HepG2 (cell line): Measurements from ENCODE around the gene TAAR9. TPM values are rescaled to one million over a fixed set of nuclear protein-coding genes. Genes with fewer than 3 reads are reported as not detected.

Experiments
- ATAC-seq: fragments of 200-7000 bp; cut with Tn5 transposase; 3 replicates; pipeline ENCODE4 v1.9.1; 2020; ENCODE audit warnings: mild to moderate bottlenecking, moderate library complexity
- BruUV-seq: library from RNA; stranded (reverse); fragments of 400-500 nt; replicated peaks from 2 replicates; lab custom pipeline; 2021; lab: Mats Ljungman, UMichigan
- CTCF ChIA-PET: fragments of 300-600 bp; formaldehyde crosslinking; extraction: SDS; loops from one replicate; lab custom pipeline; 2021; ENCODE audit warnings: low total read pairs, inconsistent platforms, low intra/inter-chr PET ratio; lab: Yijun Ruan, JAX
- POLR2A ChIA-PET: fragments of 350-600 bp; sonication (Branson Sonifier 250); formaldehyde crosslinking; loops from one replicate; lab custom pipeline; 2020; ENCODE audit warnings: antibody characterized with exemption, inconsistent platforms; lab: Yijun Ruan, JAX
- DNase-seq: peaks from one replicate; pipeline ENCODE4 v3.0.0-alpha.2; 2015; ENCODE audit warnings: low spot score
- FAIRE-seq: peaks from 3 replicates; lab custom pipeline; 2011; peaks lifted over from hg19 to GRCh38; lab: Jason Lieb, UNC
- H2AFZ ChIP-seq: one replicate; pipeline ENCODE4 v1.6.1; 2011; ENCODE audit warnings: low read length, inconsistent platforms
- H3K27ac ChIP-seq: fragments of 300-600 bp; 3 replicates; pipeline ENCODE4 v1.8.0; 2011; ENCODE audit warnings: mixed run types, mild to moderate bottlenecking, mixed read lengths, low read length, inconsistent platforms; ENCODE audit not compliant: insufficient read depth; ENCODE audit errors: extremely low read length
- H3K27me3 ChIP-seq, 2 experiments: fragments of 200-600 bp in 1 of 2; 2 replicates in 1 of 2; 3 replicates in 1 of 2; pipeline versions ENCODE4 v1.6.0 to v1.8.0; 2011; ENCODE audit warnings: low read length in 2 of 2, mild to moderate bottlenecking in 2 of 2, moderate library complexity in 2 of 2, inconsistent platforms in 1 of 2; ENCODE audit not compliant: insufficient read depth in 2 of 2, control insufficient read depth in 1 of 2
- H3K36me3 ChIP-seq, 2 experiments: fragments of 200-600 bp in 1 of 2; replicated peaks in 1 of 2; 2 replicates in 1 of 2; 3 replicates in 1 of 2; pipeline versions ENCODE4 v1.5.1 to v1.8.0; 2011; ENCODE audit warnings: low read length in 2 of 2, inconsistent platforms in 1 of 2; ENCODE audit not compliant: insufficient read depth in 2 of 2, control insufficient read depth in 1 of 2
- H3K4me1 ChIP-seq: 2 replicates; pipeline ENCODE4 v1.5.1; 2012; ENCODE audit warnings: low read length, inconsistent platforms; ENCODE audit not compliant: insufficient read depth
- H3K4me2 ChIP-seq: 2 replicates; pipeline ENCODE4 v1.6.0; 2011; ENCODE audit warnings: low read depth, low read length, inconsistent platforms
- H3K4me3 ChIP-seq, 3 experiments: fragments of 200-600 bp in 1 of 3; sonication (generic), shearing (Covaris generic) in 1 of 3; replicated peaks in 1 of 3; 2 replicates each; pipeline ENCODE4 v1.5.1; 2011 to 2016; ENCODE audit warnings: low read length in 3 of 3, inconsistent platforms in 2 of 3, low read depth in 2 of 3, mild to moderate bottlenecking in 2 of 3, control low read depth in 1 of 3, mixed read lengths in 1 of 3; ENCODE audit not compliant: insufficient read depth in 1 of 3
- H3K79me2 ChIP-seq: one replicate; pipeline ENCODE4 v1.6.1; 2011; ENCODE audit warnings: low read length, inconsistent platforms; ENCODE audit not compliant: insufficient read depth
- H3K9ac ChIP-seq: 2 replicates; pipeline ENCODE4 v1.6.0; 2011; ENCODE audit warnings: mild to moderate bottlenecking, low read depth, low read length, inconsistent platforms; ENCODE audit not compliant: insufficient read depth
- H3K9me3 ChIP-seq: 2 replicates; pipeline ENCODE4 v1.5.1; 2012; ENCODE audit warnings: mild to moderate bottlenecking, low read length
- H4K20me1 ChIP-seq: 2 replicates; pipeline ENCODE4 v1.6.0; 2011; ENCODE audit warnings: inconsistent platforms, mild to moderate bottlenecking, low read length, moderate library complexity; ENCODE audit not compliant: insufficient read depth
- MAFF ChIP-seq: IDR thresholded peaks from 2 replicates; pipeline ENCODE4 v1.6.1; 2011; ENCODE audit warnings: low read depth, low read length, improper control_type of control experiment
- MAFK ChIP-seq, 2 experiments: IDR thresholded peaks in 1 of 2; conservative IDR thresholded peaks in 1 of 2; 2 replicates each; pipeline ENCODE4 v1.6.1; 2011; ENCODE audit warnings: improper control_type of control experiment in 2 of 2, low read length in 2 of 2
- POGK ChIP-seq: sonication (generic); formaldehyde crosslinking; conservative IDR thresholded peaks from 2 replicates; pipeline ENCODE4 v1.8.0; 2022; ENCODE audit warnings: mild to moderate bottlenecking, moderate library complexity, missing genetic modification reagents
- ZNF337 ChIP-seq: sonication (generic); formaldehyde crosslinking; IDR thresholded peaks from 2 replicates; pipeline ENCODE4 v1.5.1; 2020; ENCODE audit warnings: missing genetic modification reagents, low read depth, mild to moderate bottlenecking, borderline replicate concordance
- ZNF607 ChIP-seq: sonication (generic); formaldehyde crosslinking; IDR thresholded peaks from 2 replicates; pipeline ENCODE4 v1.5.1; 2020; ENCODE audit warnings: missing genetic modification reagents, mild to moderate bottlenecking, borderline replicate concordance
- WGBS: methylation state at CpG from one replicate; pipeline ENCODE4 v1.1.6; 2017; ENCODE audit warnings: low lambda C conversion rate; 5-methylcytosine and 5-hydroxymethylcytosine counted together
- in situ Hi-C: cut with HindIII; loops from 2 replicates; pipeline ENCODE4 v1.10.0; 2017; ENCODE audit warnings: low pct_unique_long_range_greater_than_20kb; ENCODE audit not compliant: extremely low pct_ligation_motif_present
- intact Hi-C: fragments of 100-400 bp; cut with micrococcal nuclease; formaldehyde crosslinking; loops from one replicate; pipeline ENCODE4 v1.10.0; 2022; ENCODE audit not compliant: unreplicated experiment
- polyA plus RNA-seq, 8 experiments: library from polyadenylated mRNA; depleted of rRNA in 3 of 8; stranded (reverse) in 7 of 8; unstranded in 1 of 8; fragments of >200 nt; fragmentation: Illumina TruSeq in 4 of 8; extraction: Trizol in 4 of 8; gene quantifications; 2 replicates each; pipeline versions ENCODE4 v1.2.1 to v1.2.3, GENCODE V29; 2011 to 2016; ENCODE audit warnings: low read depth in 4 of 8, missing spikeins in 1 of 8, mixed read lengths in 1 of 8; ENCODE audit not compliant: insufficient read depth in 1 of 8
- small RNA-seq, 3 experiments: library from RNA; depleted of rRNA; stranded (forward); fragments of <200 nt; gene quantifications; one replicate each; pipeline ENCODE3, GENCODE V24; 2012; ENCODE audit warnings: low read depth in 2 of 3, low replicate concordance in 1 of 3; ENCODE audit not compliant: insufficient read length in 3 of 3, insufficient read depth in 2 of 3
- total RNA-seq, 5 experiments: library from RNA; depleted of rRNA; stranded (reverse); fragments of >200 nt; fragmentation: Illumina TruSeq; extraction: Trizol; gene quantifications; 2 replicates each; pipeline ENCODE4 v1.2.3, GENCODE V29; 2016; ENCODE audit warnings: low read depth in 1 of 5

TAAR9 gene
- total and polyA plus RNA-seq, 2 of the 13 experiments (the other 11 are each of a cell fraction or from before 2014, with no cell fraction given), result 0.07 TPM; not detected in 1

- no peak overlapping the region for H3K9ac ChIP-seq
- ChIA-PET CTCF (no interaction called here), POLR2A (no interaction called here)
- no peak for FAIRE-seq
- TF ChIP-seq MAFK (conservative IDR thresholded peaks at IDR 0.05 in 1 of 2, IDR thresholded peaks at IDR 0.05 in 1 of 2; ENCODE audit: low read length in 2 of 2) (peak; percentile 65 to 85), MAFF (peak; percentile 68), ZNF607 (CRISPR knock-in tag) (no peak)
- in situ Hi-C loops, result no loop called here
- intact Hi-C loops, result no loop called here
- no peak overlapping the region for H2AFZ ChIP-seq
- no peak for ATAC-seq
- DNase-seq, result no peak
- no peaks in the 10 kb centered on the region for H3K4me1 ChIP-seq
- H3K79me2 ChIP-seq, result no peaks in the 10 kb centered on the region
- no peaks in the 10 kb centered on the region for H3K9me3 ChIP-seq
- no peaks in the 10 kb centered on the region for H3K27me3 ChIP-seq
- no peak overlapping the region for H3K4me3 ChIP-seq
- no peaks in the 10 kb centered on the region for H3K36me3 ChIP-seq
- BruUV-seq, result no TSS peak
- no peak overlapping the region for H3K4me2 ChIP-seq
- no peaks in the 10 kb centered on the region for H4K20me1 ChIP-seq
- WGBS, result 0% methylated on average over 1 of the region's 1 CpG
- no peak overlapping the region for H3K27ac ChIP-seq
Measured at GRCh38 chr6:132584698-132585097, 46.6 kb downstream of the TAAR9 start.

- DNase-seq (no peak), ATAC-seq (no peak), FAIRE-seq (no peak)
- CTCF ChIA-PET, result no interaction called here
- no peak overlapping the region for H3K9ac ChIP-seq
- no peak overlapping the region for H3K27ac ChIP-seq
- H3K4me1 ChIP-seq, result no peaks in the 10 kb centered on the region
- H3K79me2 ChIP-seq, result no peaks in the 10 kb centered on the region
- TF ChIP-seq ZNF337 (CRISPR knock-in tag) (no peak), POGK (CRISPR knock-in tag) (no peak)
- no peaks in the 10 kb centered on the region for H3K27me3 ChIP-seq
- intact Hi-C loops (no loop called here), in situ Hi-C loops (no loop called here)
- H3K9me3 ChIP-seq, result no peaks in the 10 kb centered on the region
- WGBS, result 25% methylated on average over 2 of the region's 2 CpGs
- H4K20me1 ChIP-seq, result no peaks in the 10 kb centered on the region
- no TSS peak for BruUV-seq
- no peak overlapping the region for H3K4me2 ChIP-seq
- no peak overlapping the region for H2AFZ ChIP-seq
- H3K4me3 ChIP-seq, result no peak overlapping the region
- POLR2A ChIA-PET, result no interaction called here
- H3K36me3 ChIP-seq, result no peaks in the 10 kb centered on the region
Measured at GRCh38 chr6:132587424-132587823, 49.3 kb downstream of the TAAR9 start.

Small RNA genes within 50 kb of the gene (small RNA-seq; reads per million reads assigned to genes)
- 0 reads per million in 3 experiments for gene TAAR7P

Other genes with a start within 250 kb of the TAAR9 start
- not detected in 2 replicates for gene MOXD1, start 136.8 kb upstream of the TAAR9 start, total RNA-seq (2016; rRNA removed; fragmentation: Illumina TruSeq; extraction: Trizol)
- gene MOXD1, start 136.8 kb upstream of the TAAR9 start, polyA plus RNA-seq (2011; rRNA removed), result 0.03 TPM in 1 of 2 replicates, not detected in the other
- gene STX7, start 25.2 kb upstream of the TAAR9 start, total RNA-seq (2016; rRNA removed; fragmentation: Illumina TruSeq; extraction: Trizol), result 34.7 and 40.6 TPM in 2 replicates
- 25.1 and 28.0 TPM in 2 replicates for gene STX7, start 25.2 kb upstream of the TAAR9 start, polyA plus RNA-seq (2011; rRNA removed)
- not detected in 2 replicates for gene TAAR8, start 14.4 kb downstream of the TAAR9 start, total RNA-seq (2016; rRNA removed; fragmentation: Illumina TruSeq; extraction: Trizol)
- 0.07 TPM in 1 of 2 replicates, not detected in the other for gene TAAR8, start 14.4 kb downstream of the TAAR9 start, polyA plus RNA-seq (2011; rRNA removed)
- gene TAAR6, start 32.0 kb downstream of the TAAR9 start, total RNA-seq (2016; rRNA removed; fragmentation: Illumina TruSeq; extraction: Trizol), result not detected in 2 replicates
- gene TAAR6, start 32.0 kb downstream of the TAAR9 start, polyA plus RNA-seq (2011; rRNA removed), result not detected in 2 replicates
- gene TAAR5, start 51.5 kb downstream of the TAAR9 start, total RNA-seq (2016; rRNA removed; fragmentation: Illumina TruSeq; extraction: Trizol), result not detected in 2 replicates
- gene TAAR5, start 51.5 kb downstream of the TAAR9 start, polyA plus RNA-seq (2011; rRNA removed), result not detected in 2 replicates
- not detected in 2 replicates for gene TAAR2, start 86.0 kb downstream of the TAAR9 start, total RNA-seq (2016; rRNA removed; fragmentation: Illumina TruSeq; extraction: Trizol)
- gene TAAR2, start 86.0 kb downstream of the TAAR9 start, polyA plus RNA-seq (2011; rRNA removed), result not detected in 2 replicates
- not detected in 2 replicates for gene TAAR1, start 120.9 kb downstream of the TAAR9 start, total RNA-seq (2016; rRNA removed; fragmentation: Illumina TruSeq; extraction: Trizol)
- not detected in 2 replicates for gene TAAR1, start 120.9 kb downstream of the TAAR9 start, polyA plus RNA-seq (2011; rRNA removed)
- gene VNN1, start 175.8 kb downstream of the TAAR9 start, total RNA-seq (2016; rRNA removed; fragmentation: Illumina TruSeq; extraction: Trizol), result 0.41 and 0.62 TPM in 2 replicates
- 4.0 and 11.7 TPM in 2 replicates for gene VNN1, start 175.8 kb downstream of the TAAR9 start, polyA plus RNA-seq (2011; rRNA removed)
- 0.13 and 0.15 TPM in 2 replicates for gene VNN2, start 219.6 kb downstream of the TAAR9 start, total RNA-seq (2016; rRNA removed; fragmentation: Illumina TruSeq; extraction: Trizol)
- 0.09 and 0.30 TPM in 2 replicates for gene VNN2, start 219.6 kb downstream of the TAAR9 start, polyA plus RNA-seq (2011; rRNA removed)